Heart left ventricle (tissue), 16 donors: ENCODE measurements around the gene BLTP2. TPM values are rescaled to one million over a fixed set of nuclear protein-coding genes. Genes with fewer than 3 reads are reported as not detected.

ENCODE experiments used
- ATAC-seq, 4 donors: fragments of 200-7000 bp; cut with Tn5 transposase; one replicate each; pipeline ENCODE4 v1.9.1; 2020 to 2022; ENCODE audit warnings: moderate library complexity in 4 of 4, mild to moderate bottlenecking in 3 of 4, moderate number of reproducible peaks in 1 of 4
- DNase-seq, 5 donors: peaks; one replicate each; pipeline ENCODE4 v3.0.0-alpha.2; 2020
- H3K27ac ChIP-seq, 12 donors: fragments of 200-600 bp; sonication (generic) in 4 of 12; one replicate each; pipeline versions ENCODE4 v1.5.0 to v1.8.0; 2016 to 2022; ENCODE audit warnings: mild to moderate bottlenecking in 2 of 12
- H3K27me3 ChIP-seq, 9 donors: fragments of 200-600 bp; sonication (generic) in 2 of 9; one replicate each; pipeline versions ENCODE4 v1.5.1 to v1.8.0; 2016 to 2022; ENCODE audit warnings: mild to moderate bottlenecking in 3 of 9
- H3K36me3 ChIP-seq, 9 donors: fragments of 200-600 bp; sonication (generic) in 2 of 9; one replicate each; pipeline versions ENCODE4 v1.5.0 to v1.8.0; 2018 to 2022; ENCODE audit warnings: mild to moderate bottlenecking in 2 of 9
- H3K4me1 ChIP-seq, 12 donors: fragments of 200-600 bp; sonication (generic) in 4 of 12; one replicate each; pipeline versions ENCODE4 v1.5.0 to v1.8.0; 2016 to 2022; ENCODE audit warnings: mild to moderate bottlenecking in 3 of 12
- H3K4me3 ChIP-seq, 12 donors: fragments of 200-600 bp; sonication (generic) in 4 of 12; one replicate each; pipeline versions ENCODE4 v1.5.0 to v1.8.0; 2017 to 2022; ENCODE audit warnings: mild to moderate bottlenecking in 9 of 12, moderate library complexity in 4 of 12
- H3K9me3 ChIP-seq, 12 donors: fragments of 200-600 bp; sonication (generic) in 4 of 12; one replicate each; pipeline versions ENCODE4 v1.5.0 to v1.8.0; 2016 to 2022; ENCODE audit warnings: mild to moderate bottlenecking in 1 of 12
- CTCF ChIP-seq, 12 donors: fragments of 200-600 bp; sonication (generic) in 4 of 12; IDR thresholded peaks; one replicate each; pipeline versions ENCODE4 v1.5.0 to v1.8.0; 2018 to 2022; ENCODE audit warnings: antibody characterized with exemption in 12 of 12, mild to moderate bottlenecking in 5 of 12
- POLR2A ChIP-seq, 2 donors: fragments of 450-650 bp; IDR thresholded peaks; one replicate each; pipeline ENCODE4 v1.6.1; 2017; ENCODE audit warnings: antibody characterized with exemption in 2 of 2, mild to moderate bottlenecking in 2 of 2, moderate library complexity in 2 of 2
- WGBS, 4 donors: extraction: QIAGEN DNeasy Blood & Tissue Kit in 2 of 4; methylation state at CpG; one replicate each; pipeline versions ENCODE4 v1.1.5 to v1.1.7; 2013 to 2018; 5-methylcytosine and 5-hydroxymethylcytosine counted together
- intact Hi-C, 10 donors: fragments of 100-400 bp; cut with DNase I; formaldehyde crosslinking; loops; one replicate each; pipeline versions ENCODE4 v1.11.1 to v1.14.2; 2022
- polyA plus RNA-seq, 2 donors: library from polyadenylated mRNA; stranded (reverse); fragments of 200-250 nt; gene quantifications; one replicate each; pipeline ENCODE4 v1.2.3, GENCODE V29; 2013
- total RNA-seq, 9 donors: library from RNA; depleted of rRNA in 2 of 9; stranded (reverse); fragments of >200 nt in 2 of 9; fragmentation: NEBNext Ultra II Directional in 3 of 9; extraction: Animal tissue kit (Norgen Biotek cat#: 25700) in 3 of 9; gene quantifications; one replicate each; pipeline versions ENCODE4 v1.1.0 to v1.2.4, GENCODE V29; 2016 to 2023
- donor health status: ischemic (EF 13 %, LVEDD 7.1; RV severe dilation, severe dysfunction).
- donor health status: healthy with polysubstance abuse.
- donor health status: DM: no; HTN: yes; CAD: no.
- donor health status: DM: no; HTN: no; CAD: no.
- donor health status: ischemic (EF 25% LVEDD 6.9; RV normal size, moderate dysfunction).
- donor health status: ischemic (EF 25% LVEDD 5.7; RV mildly dilated, moderate dysfunction).
- donor health status: healthy.
- donor health status: DM: yes; HTN: yes; CAD: no.
- donor health status: ischemic (EF 35%, LVEDD 5.7; RV mildly dilated, moderate dysfunction).
- donor health status: nonischemic (EF 11% LVEDD 7.7; RV severe dilation, severe dysfunction).
- donor health status: DM: yes; HTN: yes; CAD: no.
- donor health status: PGD.
- donor health status: ischemic (EF 29% LVEDD 5.4; RV normal size, mild dysfunction).
- donor health status: nonischemic (EF 23%, LVEDD 6.1; RV moderate dilation, normal function).

BLTP2 gene
- total and polyA plus RNA-seq, 11 donors, result 19.8 to 116 (median 74.0) TPM

- intact Hi-C loops, result no loop called here
- no peaks in the 10 kb centered on the region for H3K27me3 ChIP-seq
- H3K4me1 ChIP-seq, result peaks cover 0 to 18% (median 13%) of the 10 kb centered on the region in 12 donors
- no peak overlapping the region for H3K27ac ChIP-seq
- DNase-seq (no peak), ATAC-seq (no peak)
- H3K4me3 ChIP-seq, result no peak overlapping the region
- WGBS, 4 donors, result 92 to 94% (median 93%) methylated on average over 5 of the region's 5 CpGs
- H3K9me3 ChIP-seq, result no peaks in the 10 kb centered on the region
- H3K36me3 ChIP-seq, result peaks cover 0 to 60% (median 51%) of the 10 kb centered on the region in 9 donors
- TF ChIP-seq CTCF (IDR thresholded peaks at IDR 0.05), result no peak
- no peak for TF ChIP-seq POLR2A (IDR thresholded peaks at IDR 0.05)
Observed at GRCh38 chr17:28657756-28658155, 12.8 kb upstream of the BLTP2 start.

- Histone ChIP-seq H3K4me3 (no peak overlapping the region), H3K27ac (no peak overlapping the region), H3K27me3 (no peaks in the 10 kb centered on the region), H3K9me3 (no peaks in the 10 kb centered on the region), H3K36me3 (peaks cover 0 to 85% (median 76%) of the 10 kb centered on the region in 9 donors), H3K4me1 (peaks cover 0 to 2% (median 0%) of the 10 kb centered on the region in 12 donors)
- no peak for TF ChIP-seq POLR2A (IDR thresholded peaks at IDR 0.05)
- TF ChIP-seq CTCF (IDR thresholded peaks at IDR 0.05), result no peak
- WGBS, 4 donors, result 92 to 95% (median 93%) methylated on average over 5 of the region's 5 CpGs
- DNase-seq, result no peak
- intact Hi-C loops, result no loop called here
- peak in 1 of 4 donors; percentile 13 for ATAC-seq
Observed at GRCh38 chr17:28655160-28655559, 10.2 kb upstream of the BLTP2 start.

- peak overlapping the region in 8 of 12 donors; percentile 30 to 98 (median 38) for H3K27ac ChIP-seq
- peak in 4 of 5 donors; percentile 21 to 66 (median 50) for DNase-seq
- peak; percentile 6 to 40 (median 16) for ATAC-seq
- no peak overlapping the region for H3K4me3 ChIP-seq
- intact Hi-C loops, result loop anchor here in 3 of 10 donors (5.0 kb wide), 3 partner anchors 64 to 76 kb away; partner anchors contain the start of genes PIGS (in 1 of the 3), PROCA1 (in 1 of the 3), RAB34 (in 1 of the 3) and RPL23A (in 1 of the 3)
- 56 to 78% (median 58%) methylated on average over 2 of the region's 2 CpGs for WGBS, 4 donors
- no peaks in the 10 kb centered on the region for H3K9me3 ChIP-seq
- no peak for TF ChIP-seq POLR2A (IDR thresholded peaks at IDR 0.05)
- TF ChIP-seq CTCF (IDR thresholded peaks at IDR 0.05), result no peak
- H3K27me3 ChIP-seq, result no peaks in the 10 kb centered on the region
- peaks cover 0 to 60% (median 53%) of the 10 kb centered on the region in 9 donors for H3K36me3 ChIP-seq
- H3K4me1 ChIP-seq, result peaks cover 4 to 48% (median 26%) of the 10 kb centered on the region in 12 donors
Observed at GRCh38 chr17:28648698-28649097, 3.7 kb upstream of the BLTP2 start.

GRCh38 chr17:28646039-28646754, 1.2 kb upstream of the BLTP2 start:
- intact Hi-C loops, result loop anchor here in 3 of 10 donors (5.0 kb wide), 3 partner anchors 66 to 74 kb away; partner anchors contain the start of genes PIGS (in 1 of the 3), PROCA1 (in 1 of the 3), RAB34 (in 1 of the 3) and RPL23A (in 1 of the 3)
- Histone ChIP-seq H3K27ac (peak overlapping the region; percentile 33 to 98 (median 94)), H3K4me3 (peak overlapping the region in 10 of 12 donors; percentile 21 to 92 (median 86)), H3K27me3 (no peaks in the 10 kb centered on the region), H3K9me3 (no peaks in the 10 kb centered on the region), H3K4me1 (peaks cover 4 to 60% (median 33%) of the 10 kb centered on the region in 12 donors), H3K36me3 (peaks cover 0 to 61% (median 50%) of the 10 kb centered on the region in 9 donors)
- DNase-seq (no peak), ATAC-seq (no peak)
- 62 to 67% (median 66%) methylated on average over 12 of the region's 12 CpGs for WGBS, 4 donors
- TF ChIP-seq POLR2A (IDR thresholded peaks at IDR 0.05), result no peak
- TF ChIP-seq CTCF (IDR thresholded peaks at IDR 0.05), result no peak
